ENCODE measurements around the gene ADO. TPM values are rescaled to one million over a fixed set of nuclear protein-coding genes. Genes with fewer than 3 reads are reported as not detected.
A peak's percentile ranks its signal among the peaks of the same experiment; 100 is the strongest.

ADO gene
- total RNA-seq, 1 donor from 2014 or later: 16.0 TPM

DNA sequence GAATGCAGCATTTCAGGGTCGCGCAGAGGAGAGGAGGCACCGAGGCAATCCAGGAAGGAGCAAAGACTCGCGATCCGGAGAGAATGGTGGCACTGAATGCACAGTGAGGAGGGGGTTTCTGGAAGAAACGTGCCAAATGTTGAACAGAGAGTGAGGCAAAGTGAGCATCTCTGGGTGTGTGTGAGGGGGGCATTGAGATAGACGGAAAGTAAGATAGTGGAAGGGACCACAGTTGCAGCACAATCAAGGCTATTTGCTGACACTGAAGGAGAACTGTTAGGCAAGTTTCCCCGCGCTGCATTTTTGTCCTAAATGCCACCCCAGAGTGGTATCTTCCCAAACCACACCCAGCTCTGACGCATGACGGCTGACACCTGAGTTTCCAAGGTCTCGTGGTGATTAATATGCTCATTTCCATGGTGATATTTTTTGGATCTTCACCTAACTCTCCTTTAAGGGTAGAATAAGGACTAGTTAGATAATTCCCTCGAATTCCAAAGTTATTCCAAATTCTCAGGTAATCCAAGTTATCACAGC is 14.4 kb upstream of the ADO start:
- ATAC-seq (ENCODE audit: poor library complexity) (no peak), DNase-seq (no peak)
- intact Hi-C loops (cut with DNase I): no loop called here

DNA sequence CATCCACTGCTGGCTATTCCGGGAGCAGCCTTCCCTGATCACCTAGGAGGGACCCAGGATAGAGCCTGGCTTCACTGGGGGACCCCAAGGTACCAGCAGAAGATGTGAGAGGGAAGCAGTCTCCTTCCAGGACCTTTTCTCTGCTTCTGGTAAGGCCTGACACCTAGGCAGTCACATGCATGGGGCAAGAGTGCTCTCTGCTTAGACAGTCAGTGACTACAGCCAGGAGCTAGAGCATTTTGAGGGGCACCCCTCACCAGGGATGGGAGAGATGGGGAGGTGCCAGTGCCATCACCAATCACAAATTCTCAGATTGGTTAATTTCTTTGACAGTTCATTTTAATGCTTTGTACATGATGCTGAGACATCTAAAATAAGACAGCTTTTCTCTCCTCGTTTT is 13.9 kb upstream of the ADO start:
- intact Hi-C loops (cut with DNase I): no loop called here
- no peak for ATAC-seq (ENCODE audit: poor library complexity)
- DNase-seq: no peak

DNA sequence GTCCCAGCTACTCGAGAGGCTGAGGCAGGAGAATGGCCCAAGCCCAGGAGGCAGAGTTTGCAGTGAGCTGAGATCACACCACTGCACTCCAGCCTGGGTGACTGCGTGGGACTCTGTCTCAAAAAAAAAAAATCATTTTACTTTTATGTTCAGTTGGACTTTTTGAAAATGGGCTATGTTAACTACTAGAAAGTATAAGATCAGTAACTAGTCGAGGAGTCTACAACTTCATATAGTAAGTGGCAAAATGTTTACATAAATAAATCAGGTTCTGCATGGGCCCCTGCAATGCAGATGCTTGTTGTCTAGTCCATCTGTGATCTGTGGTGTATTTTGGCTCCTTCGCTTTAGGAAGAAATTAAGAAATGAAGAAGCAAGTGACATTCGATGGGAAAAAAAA is 12.3 kb upstream of the ADO start:
- intact Hi-C loops (cut with DNase I): no loop called here
- no peak for DNase-seq
- ATAC-seq (ENCODE audit: poor library complexity): no peak

DNA sequence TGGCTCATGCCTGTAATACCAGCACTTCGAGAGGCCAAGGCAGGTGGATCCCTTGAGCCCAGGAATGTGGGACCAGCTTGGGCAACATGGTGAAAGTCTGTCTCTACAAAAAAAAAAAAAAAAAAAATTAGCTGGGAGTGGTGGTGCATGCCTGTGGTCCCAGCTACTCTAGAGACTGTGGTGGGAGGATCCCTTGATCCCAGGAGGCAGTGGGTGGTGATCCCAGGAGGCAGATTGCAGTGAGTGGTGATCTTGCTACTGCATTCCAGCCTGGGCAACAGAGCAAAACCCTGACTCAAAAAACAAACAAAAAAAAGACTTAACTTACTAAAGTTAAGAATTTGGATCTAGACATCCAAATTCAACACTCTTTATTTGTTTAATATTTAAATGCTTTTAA is 10.2 kb upstream of the ADO start:
- intact Hi-C loops (cut with DNase I): no loop called here
- ATAC-seq (ENCODE audit: poor library complexity): no peak

DNA sequence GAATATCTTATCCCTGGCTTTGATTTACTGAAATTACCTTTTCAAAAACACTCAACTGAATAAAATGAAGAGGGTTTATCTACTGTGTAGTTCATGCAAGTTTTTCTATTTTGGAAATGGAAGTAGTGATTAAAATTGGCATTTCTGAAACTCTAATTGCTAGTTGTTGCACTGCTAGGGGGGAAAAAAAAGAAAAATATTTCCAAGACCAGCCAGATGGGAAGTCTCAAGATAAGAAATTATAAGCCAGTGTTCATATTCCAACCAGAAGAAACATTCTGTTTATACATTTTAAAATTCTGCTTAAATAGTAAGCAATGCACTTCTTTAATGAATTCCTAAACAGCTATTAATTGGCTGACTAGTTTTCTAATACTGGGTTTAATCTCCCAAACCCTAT is 9.4 kb upstream of the ADO start:
- DNase-seq (no peak), ATAC-seq (ENCODE audit: poor library complexity) (peak; percentile 61)
- intact Hi-C loops (cut with DNase I): no loop called here

More for the DNA sequence above, 10.2 kb upstream of the ADO start:
- no peak for DNase-seq

DNA sequence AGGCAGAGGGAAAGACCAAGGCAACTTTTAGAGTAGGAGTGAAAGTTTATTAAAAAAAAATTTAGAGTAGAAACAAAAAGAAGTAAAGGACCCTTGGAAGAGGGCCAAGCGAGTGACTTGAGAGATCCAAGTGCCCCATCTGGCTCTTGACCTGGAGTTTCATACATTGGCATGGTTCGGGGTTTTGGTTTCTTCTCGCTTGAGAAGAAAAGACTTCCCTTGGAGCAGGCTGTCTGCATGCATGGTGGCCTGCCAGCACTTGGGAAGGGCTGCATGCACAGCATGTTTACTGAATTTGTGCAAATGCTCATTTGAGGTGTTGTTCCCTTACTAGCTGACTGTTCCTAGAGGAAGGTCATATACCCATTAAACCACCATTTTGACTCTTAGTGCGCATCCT is 8.8 kb upstream of the ADO start:
- DNase-seq (no peak), ATAC-seq (ENCODE audit: poor library complexity) (no peak)

DNA sequence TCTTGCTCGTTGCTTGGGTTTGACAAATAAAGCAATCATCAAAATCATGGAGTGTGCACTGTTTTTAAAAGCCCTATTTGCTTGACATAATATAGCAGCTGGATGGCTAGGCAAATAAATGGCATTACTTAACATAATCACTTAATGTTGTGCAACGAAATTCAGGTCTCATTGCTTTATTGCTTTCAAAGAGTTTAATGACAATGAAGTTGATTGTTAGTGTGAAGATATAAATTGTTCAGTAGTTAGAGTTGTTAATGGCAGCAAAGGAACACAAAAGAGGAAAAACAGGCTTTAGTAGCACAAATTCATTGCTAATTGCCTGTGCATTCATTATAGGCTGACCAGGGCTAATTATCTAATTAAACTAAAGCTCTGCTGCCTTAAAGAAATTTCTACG is 7.6 kb upstream of the ADO start:
- intact Hi-C loops (cut with DNase I): no loop called here
- ATAC-seq (ENCODE audit: poor library complexity) (no peak), DNase-seq (no peak)

More for the DNA sequence above, 8.8 kb upstream of the ADO start:
- intact Hi-C loops (cut with DNase I): no loop called here

DNA sequence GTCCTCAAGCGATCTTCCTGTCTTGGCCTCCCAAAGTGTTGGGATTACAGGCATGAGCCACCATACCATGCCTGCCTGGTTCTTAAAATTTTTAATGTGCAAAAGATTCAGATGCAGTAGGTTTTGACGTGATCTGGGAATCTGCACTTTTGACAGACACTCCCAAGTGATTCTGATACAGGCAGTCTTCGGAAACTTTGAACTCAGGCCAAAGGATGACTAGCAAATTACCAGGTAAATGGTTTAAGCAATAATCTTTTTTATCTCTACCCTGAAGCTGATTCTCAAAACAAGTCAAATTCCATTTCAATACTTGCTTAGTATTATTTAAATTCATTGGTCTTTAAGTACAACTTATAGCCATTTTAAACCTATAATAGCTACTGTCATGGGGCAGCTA is 2.6 kb upstream of the ADO start:
- intact Hi-C loops (cut with DNase I): no loop called here
- DNase-seq: no peak
- ATAC-seq (ENCODE audit: poor library complexity): no peak

DNA sequence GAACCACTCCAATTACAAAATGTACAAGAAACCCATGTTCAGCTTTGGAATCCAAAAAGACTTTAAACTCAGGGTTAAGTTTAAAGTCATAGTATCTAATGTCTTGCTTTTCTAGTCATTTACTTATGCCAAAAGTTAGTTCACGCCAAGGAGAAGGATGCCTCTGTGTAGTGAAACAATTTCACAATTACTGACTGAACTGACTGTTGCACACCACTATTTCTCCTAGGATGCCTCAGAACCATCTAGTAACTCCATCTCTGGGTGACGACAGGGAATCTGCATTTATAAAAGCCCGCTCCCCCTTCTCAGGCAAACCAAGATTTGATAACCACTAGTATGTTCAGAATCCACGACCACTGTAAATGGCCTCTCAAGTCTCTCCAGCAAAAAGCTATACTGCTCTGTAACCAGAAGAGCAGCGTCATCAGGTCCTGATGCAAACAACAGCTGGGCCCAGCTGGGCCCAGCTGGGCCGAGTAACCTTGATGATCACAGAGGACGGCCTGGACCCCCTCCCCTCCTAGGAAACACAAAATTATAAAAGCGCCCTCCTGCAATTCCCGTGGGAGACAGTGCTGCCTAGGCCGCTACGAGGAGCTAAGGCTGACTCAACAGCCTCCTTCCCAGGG is 680 bp upstream of the ADO start:
- no peak for DNase-seq
- ATAC-seq (ENCODE audit: poor library complexity): peak; percentile 19
- intact Hi-C loops (cut with DNase I): no loop called here

DNA sequence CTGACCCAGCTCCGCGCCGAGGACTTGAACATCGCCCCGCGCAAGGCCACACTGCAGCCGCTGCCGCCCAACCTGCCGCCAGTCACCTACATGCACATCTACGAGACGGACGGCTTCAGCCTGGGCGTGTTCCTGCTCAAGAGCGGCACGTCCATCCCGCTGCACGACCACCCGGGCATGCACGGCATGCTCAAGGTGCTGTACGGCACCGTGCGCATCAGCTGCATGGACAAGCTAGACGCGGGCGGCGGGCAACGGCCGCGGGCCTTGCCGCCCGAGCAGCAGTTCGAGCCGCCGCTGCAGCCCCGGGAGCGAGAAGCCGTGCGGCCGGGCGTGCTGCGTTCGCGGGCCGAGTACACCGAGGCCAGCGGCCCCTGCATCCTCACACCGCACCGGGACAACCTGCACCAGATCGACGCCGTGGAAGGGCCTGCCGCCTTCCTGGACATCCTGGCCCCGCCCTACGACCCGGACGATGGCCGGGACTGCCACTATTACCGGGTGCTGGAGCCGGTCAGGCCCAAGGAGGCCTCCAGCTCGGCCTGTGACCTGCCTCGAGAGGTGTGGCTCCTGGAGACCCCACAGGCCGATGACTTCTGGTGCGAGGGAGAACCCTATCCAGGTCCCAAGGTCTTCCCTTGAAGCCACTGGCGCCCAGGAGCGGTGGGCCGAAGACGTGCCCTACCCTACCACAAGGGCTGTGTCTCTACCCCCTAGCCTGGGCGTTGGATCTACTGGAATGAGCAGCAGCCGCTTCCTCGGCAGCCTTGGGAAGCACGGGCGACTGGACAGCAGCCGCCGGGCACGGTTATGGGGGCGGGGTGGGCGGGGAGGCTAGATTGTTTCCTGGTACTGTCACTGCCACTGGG is 945 bp downstream of the ADO start:
- ATAC-seq (ENCODE audit: poor library complexity) (peak; percentile 21), DNase-seq (peak; percentile 52)
- intact Hi-C loops (cut with DNase I): no loop called here

DNA sequence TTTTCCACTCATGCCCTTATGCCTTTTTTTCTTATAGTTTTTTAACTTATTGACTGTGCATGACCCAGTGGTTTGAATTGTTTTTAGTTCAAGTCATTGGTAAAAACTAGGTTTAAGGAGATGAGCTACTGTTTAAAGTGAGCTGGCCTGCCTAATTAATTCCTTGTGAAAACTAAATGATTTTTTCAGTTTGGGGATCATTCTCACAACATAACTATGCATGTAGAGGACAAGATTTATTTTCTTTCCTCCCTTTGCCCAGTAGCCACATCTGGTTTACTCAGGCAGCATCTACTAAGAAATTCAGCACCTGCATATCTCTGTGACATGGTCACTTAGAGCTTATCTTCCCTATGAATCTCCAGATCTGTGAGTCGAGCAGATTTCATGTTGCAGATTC is 1.7 kb downstream of the ADO start:
- DNase-seq: no peak
- no peak for ATAC-seq (ENCODE audit: poor library complexity)
- intact Hi-C loops (cut with DNase I): no loop called here

DNA sequence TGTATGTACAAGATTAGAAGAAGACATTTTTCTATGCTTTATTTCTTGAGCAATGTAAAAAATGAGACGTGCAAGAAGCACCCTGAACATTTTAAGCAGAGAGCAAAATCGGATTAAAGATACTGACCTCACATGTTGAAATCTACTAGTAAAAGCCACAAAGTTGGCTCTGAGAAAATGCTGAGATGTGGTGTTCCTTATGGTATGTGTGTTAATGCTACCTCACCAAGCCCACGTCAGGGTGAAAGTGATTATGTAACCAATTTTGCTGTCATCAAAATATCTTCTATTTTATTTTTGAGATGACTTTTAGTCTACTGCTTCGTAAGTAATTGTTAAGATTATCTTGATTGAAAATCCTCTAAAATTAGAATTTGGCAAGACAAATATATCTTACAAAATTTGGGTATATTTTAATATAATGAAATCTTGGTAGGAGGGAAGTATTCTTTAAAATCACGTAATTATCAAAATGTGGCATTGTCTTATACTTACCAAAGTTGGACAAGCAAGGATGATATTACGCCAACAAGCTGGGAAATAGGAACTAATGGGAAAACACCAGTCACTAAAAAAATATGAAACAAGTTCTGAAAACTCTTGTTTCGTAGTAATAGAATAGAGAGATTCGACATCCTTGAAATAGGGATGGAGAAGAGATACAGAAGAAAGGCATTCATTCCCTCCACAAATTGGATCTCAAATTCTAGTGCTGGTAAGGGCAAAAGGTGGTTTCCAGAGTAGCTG is 5.8 kb downstream of the ADO start:
- no peak for DNase-seq
- intact Hi-C loops (cut with DNase I): loop anchor here (10.0 kb wide), 2 partner anchors 76 to 334 kb away; no protein-coding TSS in a partner anchor
- no peak for ATAC-seq (ENCODE audit: poor library complexity)

DNA sequence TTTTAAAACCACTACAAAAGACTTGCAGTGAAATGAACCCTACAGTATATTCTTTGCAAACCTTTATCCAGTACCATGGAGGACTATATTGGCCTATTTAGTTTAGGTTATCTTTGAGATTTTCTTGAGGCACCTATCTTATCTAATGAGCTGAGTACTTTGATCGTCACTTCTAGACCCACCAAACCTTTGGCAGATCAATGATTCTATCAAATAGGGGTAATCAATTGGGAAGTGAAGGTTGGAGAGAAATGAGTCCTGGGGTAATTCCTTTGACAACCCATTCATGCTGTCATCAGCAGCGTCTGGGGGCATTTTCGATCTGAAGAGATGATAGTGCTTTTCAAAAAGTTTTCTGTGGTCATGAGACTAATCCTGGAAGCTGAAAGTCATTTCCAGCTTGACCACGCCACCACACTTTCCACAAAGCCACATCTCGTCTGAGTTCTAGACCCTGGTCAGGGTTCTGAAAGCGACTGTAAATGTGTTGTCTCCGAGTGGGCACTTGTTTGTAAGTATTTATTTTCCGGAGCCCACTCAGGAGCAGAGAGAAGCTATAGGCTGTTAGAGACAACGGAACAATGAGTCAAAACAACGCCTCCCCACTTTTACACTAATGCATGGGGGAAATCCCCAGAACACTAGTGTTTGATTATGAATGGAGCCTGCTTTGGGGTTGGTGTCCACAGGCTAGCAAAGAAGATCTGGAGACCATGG is 6.8 kb downstream of the ADO start:
- DNase-seq (no peak), ATAC-seq (ENCODE audit: poor library complexity) (no peak)
- intact Hi-C loops (cut with DNase I): loop anchor here (10.0 kb wide), 2 partner anchors 77 to 333 kb away; no protein-coding TSS in a partner anchor

DNA sequence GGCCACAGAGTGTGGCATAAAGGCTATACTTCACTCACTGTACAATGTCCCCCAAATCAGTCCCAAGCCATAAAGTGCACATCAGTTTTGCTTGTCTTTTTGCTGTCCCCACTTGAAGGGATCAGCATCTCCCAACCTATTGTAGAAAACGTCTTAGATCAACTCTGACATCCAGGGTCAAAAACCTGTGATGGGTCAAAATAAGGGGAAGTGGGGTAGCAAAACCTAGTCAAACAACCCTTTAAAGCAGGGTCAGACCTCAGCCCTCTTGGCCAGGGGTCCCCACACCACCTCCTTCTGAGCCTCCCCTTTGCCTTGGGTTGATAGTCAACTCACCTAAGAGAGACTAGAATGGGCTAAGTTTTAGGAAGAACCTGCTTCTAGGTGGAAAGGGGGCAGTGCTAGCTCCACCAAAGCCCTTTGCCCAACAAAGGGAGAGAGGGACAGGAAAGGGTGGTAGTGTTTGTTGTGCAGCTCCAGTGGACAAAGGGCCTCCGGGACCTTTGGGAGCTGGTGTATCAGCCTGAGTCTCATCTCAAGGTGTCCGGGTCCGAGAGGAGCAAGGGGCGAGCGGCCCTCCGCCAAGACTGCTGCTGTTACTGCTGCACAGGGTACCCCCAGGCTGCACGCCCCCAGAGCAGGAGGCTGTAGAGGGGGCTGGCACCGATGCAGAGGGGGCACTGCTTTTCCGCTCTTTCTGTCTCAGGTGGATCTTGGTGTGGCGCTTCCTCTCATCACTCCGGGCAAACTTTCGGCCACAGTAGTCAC is 8.3 kb downstream of the ADO start:
- intact Hi-C loops (cut with DNase I): loop anchor here (10.0 kb wide), 2 partner anchors 78 to 332 kb away; no protein-coding TSS in a partner anchor
- DNase-seq (no peak), ATAC-seq (ENCODE audit: poor library complexity) (no peak)

DNA sequence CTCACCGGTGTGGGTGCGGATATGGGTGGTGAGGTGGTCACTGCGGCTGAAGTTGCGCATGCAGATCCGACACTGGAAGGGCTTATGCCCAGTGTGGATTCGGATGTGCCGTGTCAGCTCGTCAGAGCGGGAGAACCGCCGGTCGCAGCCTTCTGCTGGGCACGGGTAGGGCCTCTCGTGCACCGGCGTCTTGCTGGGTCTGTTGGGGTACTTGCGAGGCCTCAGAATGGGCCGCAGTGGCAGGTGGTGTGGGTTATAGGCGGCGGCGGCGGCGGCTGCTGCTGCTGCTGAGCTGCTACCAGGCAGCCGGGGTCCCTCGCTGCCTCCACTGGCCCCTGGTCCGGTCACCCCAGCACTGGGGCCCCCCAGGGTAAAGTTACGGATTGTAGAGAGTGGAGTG is 8.9 kb downstream of the ADO start:
- ATAC-seq (ENCODE audit: poor library complexity) (no peak), DNase-seq (no peak)
- intact Hi-C loops (cut with DNase I): loop anchor here (10.0 kb wide), 2 partner anchors 79 to 331 kb away; no protein-coding TSS in a partner anchor

DNA sequence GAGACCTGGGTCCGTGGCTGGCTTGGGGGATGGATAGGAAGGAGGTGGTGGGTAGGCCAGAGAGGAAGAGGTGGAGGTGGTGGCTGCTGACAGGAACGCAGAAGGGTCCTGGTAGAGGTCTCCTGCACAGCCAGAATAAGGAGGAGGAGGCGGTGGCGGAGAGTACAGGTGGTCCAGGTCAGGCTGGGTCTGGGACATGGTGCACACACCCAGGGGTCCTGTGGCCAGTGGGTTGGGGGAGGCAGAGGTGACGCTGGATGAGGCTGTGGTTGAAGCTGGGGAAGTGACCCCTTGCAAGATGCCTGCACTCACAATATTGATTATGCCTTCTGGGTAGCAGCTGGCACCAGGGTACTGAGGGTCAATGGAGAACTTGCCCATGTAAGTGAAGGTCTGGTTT is 9.5 kb downstream of the ADO start:
- intact Hi-C loops (cut with DNase I): loop anchor here (10.0 kb wide), 2 partner anchors 79 to 331 kb away; no protein-coding TSS in a partner anchor
- no peak for DNase-seq
- ATAC-seq (ENCODE audit: poor library complexity): no peak

DNA sequence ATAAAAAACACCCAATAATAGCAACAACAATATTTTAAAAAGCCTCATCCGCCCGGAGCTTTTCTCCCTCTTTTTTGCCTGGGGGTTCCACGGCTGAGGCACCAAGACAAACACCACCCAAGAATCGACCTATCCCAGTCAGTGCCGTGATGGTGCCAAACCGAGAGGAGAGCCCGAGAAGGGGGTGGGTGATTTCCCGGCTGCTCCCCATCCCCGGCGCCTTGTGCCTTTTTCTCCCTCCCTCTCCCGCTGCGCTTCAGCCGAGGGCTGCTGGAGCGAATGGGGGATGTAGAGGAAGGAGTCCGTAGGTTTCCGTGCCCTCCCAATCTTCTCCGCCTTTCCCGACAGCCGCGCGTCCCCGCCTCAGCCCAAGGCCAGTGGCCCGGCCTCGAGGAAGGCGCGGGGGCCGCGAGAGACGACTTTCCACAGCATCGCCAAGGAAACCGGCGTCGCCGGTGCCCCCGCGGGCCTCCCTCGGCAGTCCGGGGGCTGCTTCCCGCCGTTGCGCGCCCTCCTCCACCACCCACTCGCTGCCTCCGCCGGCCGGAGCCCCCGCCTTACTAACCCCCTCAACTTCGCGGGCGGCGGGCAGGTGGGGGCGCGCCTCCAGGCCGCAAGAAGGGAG is 10.3 kb downstream of the ADO start:
- DNase-seq (no peak), ATAC-seq (ENCODE audit: poor library complexity) (no peak)
- intact Hi-C loops (cut with DNase I): loop anchor here (5.0 to 10.0 kb wide), 3 partner anchors 80 to 330 kb away; no protein-coding TSS in a partner anchor

Measured in Right ventricle myocardium superior (tissue), 1 donor.